Keratinocyte (primary cell): ENCODE results near the gene NUMB. TPM values are rescaled to one million over a fixed set of nuclear protein-coding genes. Genes with fewer than 3 reads are reported as not detected.

Source experiments
- DNase-seq: peaks from one replicate; pipeline ENCODE4 v3.0.0-alpha.2; 2011; ENCODE audit warnings: low read depth, missing footprints, low spot score
- FAIRE-seq: peaks from 2 replicates; lab custom pipeline; 2011; peaks lifted over from hg19 to GRCh38; lab: Jason Lieb, UNC
- H2AFZ ChIP-seq: 2 replicates; pipeline ENCODE4 v1.6.0; 2012; ENCODE audit warnings: low read length, control low read depth, inconsistent platforms; ENCODE audit not compliant: control insufficient read depth
- H3K27ac ChIP-seq: 2 replicates; pipeline ENCODE4 v1.5.1; 2011; ENCODE audit warnings: low read length; ENCODE audit not compliant: control insufficient read depth, insufficient read depth
- H3K27me3 ChIP-seq: 3 replicates; pipeline ENCODE4 v1.6.0; 2011; ENCODE audit warnings: low read length; ENCODE audit not compliant: control insufficient read depth, insufficient read depth; ENCODE audit errors: extremely low read depth
- H3K36me3 ChIP-seq, 2 experiments: 2 replicates in 1 of 2; 3 replicates in 1 of 2; pipeline ENCODE4 v1.5.1; 2011; ENCODE audit warnings: low read length in 2 of 2, mild to moderate bottlenecking in 1 of 2; ENCODE audit not compliant: control insufficient read depth in 2 of 2, insufficient read depth in 2 of 2; ENCODE audit errors: extremely low read depth in 1 of 2
- H3K4me1 ChIP-seq: 3 replicates; pipeline ENCODE4 v1.5.1; 2011; ENCODE audit warnings: low read length; ENCODE audit not compliant: control insufficient read depth, insufficient read depth; ENCODE audit errors: extremely low read depth
- H3K4me2 ChIP-seq: 3 replicates; pipeline ENCODE4 v1.6.0; 2011; ENCODE audit warnings: low read depth, low read length; ENCODE audit not compliant: control insufficient read depth, insufficient read depth; ENCODE audit errors: extremely low read depth
- H3K4me3 ChIP-seq, 3 experiments: fragments of 200-600 bp in 1 of 3; sonication (generic) in 1 of 3; 2 replicates in 2 of 3; 3 replicates in 1 of 3; pipeline ENCODE4 v1.5.1; 2011 to 2016; ENCODE audit warnings: low read length in 3 of 3, mild to moderate bottlenecking in 3 of 3, control low read depth in 2 of 3, inconsistent platforms in 1 of 3, low read depth in 1 of 3, mixed read lengths in 1 of 3, mixed run types in 1 of 3, moderate library complexity in 1 of 3; ENCODE audit not compliant: control insufficient read depth in 2 of 3, insufficient read depth in 2 of 3; ENCODE audit errors: extremely low read depth in 1 of 3
- H3K79me2 ChIP-seq: 2 replicates; pipeline ENCODE4 v1.6.0; 2012; ENCODE audit warnings: low read length; ENCODE audit not compliant: control insufficient read depth, insufficient read depth
- H3K9ac ChIP-seq: 3 replicates; pipeline ENCODE4 v1.6.0; 2011; ENCODE audit warnings: low read length; ENCODE audit not compliant: control insufficient read depth, insufficient read depth; ENCODE audit errors: extremely low read depth
- H3K9me1 ChIP-seq: 3 replicates; pipeline ENCODE4 v1.6.0; 2011; ENCODE audit warnings: low read length; ENCODE audit not compliant: control insufficient read depth, insufficient read depth; ENCODE audit errors: extremely low read depth
- H3K9me3 ChIP-seq: 2 replicates; pipeline ENCODE4 v1.5.1; 2012; ENCODE audit warnings: low read depth, low read length; ENCODE audit not compliant: control insufficient read depth
- H4K20me1 ChIP-seq: 3 replicates; pipeline ENCODE4 v1.6.0; 2011; ENCODE audit warnings: low read length; ENCODE audit not compliant: control insufficient read depth, insufficient read depth; ENCODE audit errors: extremely low read depth
- CTCF ChIP-seq, 3 experiments: IDR thresholded peaks in 1 of 3; conservative IDR thresholded peaks in 1 of 3; optimal IDR thresholded peaks in 1 of 3; 2 replicates in 2 of 3; 3 replicates in 1 of 3; pipeline versions ENCODE3 to v1.5.1; 2011; ENCODE audit warnings: low read length in 3 of 3, mild to moderate bottlenecking in 3 of 3, moderate library complexity in 2 of 3, control low read depth in 1 of 3, inconsistent platforms in 1 of 3; ENCODE audit not compliant: insufficient read depth in 2 of 3; ENCODE audit errors: extremely low read depth in 1 of 3
- EZH2 ChIP-seq: IDR thresholded peaks from one replicate; pipeline ENCODE4 v1.6.1; 2012; ENCODE audit warnings: inconsistent platforms, mild to moderate bottlenecking, low read length, moderate library complexity
- dilution Hi-C: fragments of 300-500 bp; cut with MboI; formaldehyde crosslinking; loops from one replicate; pipeline ENCODE4 v1.7.0; 2020; ENCODE audit warnings: low sequenced_read_pairs; ENCODE audit not compliant: extremely low pct_ligation_motif_present
- polyA plus RNA-seq, 5 experiments: library from polyadenylated mRNA; depleted of rRNA in 3 of 5; stranded (reverse) in 3 of 5; stranded (forward) in 1 of 5; unstranded in 1 of 5; fragments of >200 nt; gene quantifications; 1 replicate in 1 of 5; 2 replicates in 3 of 5; 3 replicates in 1 of 5; pipeline versions ENCODE4 v1.2.1 to v1.2.3, GENCODE V29; 2011 to 2012; ENCODE audit warnings: missing spikeins in 2 of 5, low read depth in 1 of 5, low replicate concordance in 1 of 5

The NUMB gene
- polyA plus RNA-seq, 1 donor (not counting 4 experiments of a cell fraction or from before 2014, with no cell fraction given) = 110 TPM

- Histone ChIP-seq H3K9me1 (no peaks in the 10 kb centered on the region), H3K27ac (no peak overlapping the region), H4K20me1 (no peaks in the 10 kb centered on the region), H2AFZ (no peak overlapping the region), H3K36me3 (no peaks in the 10 kb centered on the region), H3K4me3 (no peak overlapping the region), H3K4me2 (no peak overlapping the region), H3K79me2 (no peaks in the 10 kb centered on the region), H3K9me3 (no peaks in the 10 kb centered on the region), H3K27me3 (no peaks in the 10 kb centered on the region), H3K9ac (no peak overlapping the region), H3K4me1 (no peaks in the 10 kb centered on the region)
- DNase-seq (no peak), FAIRE-seq (no peak)
- dilution Hi-C loops = no loop called here
- no peak for TF ChIP-seq EZH2
- no peak for TF ChIP-seq CTCF (optimal IDR thresholded peaks at IDR 0.05 in 1 of 3, IDR thresholded peaks at IDR 0.05 in 1 of 3, conservative IDR thresholded peaks at IDR 0.05 in 1 of 3; ENCODE audit: extremely low read depth in 1 of 3, insufficient read depth in 2 of 3, low read length in 3 of 3)
Measured at GRCh38 chr14:73313151-73313550, 145.2 kb downstream of the NUMB start.

GRCh38 chr14:73312687-73313086, 145.7 kb downstream of the NUMB start:
- no peak overlapping the region for H2AFZ ChIP-seq
- no peaks in the 10 kb centered on the region for H3K79me2 ChIP-seq
- FAIRE-seq (no peak), DNase-seq (no peak)
- dilution Hi-C loops = no loop called here
- no peaks in the 10 kb centered on the region for H3K36me3 ChIP-seq
- no peak overlapping the region for H3K9ac ChIP-seq
- no peaks in the 10 kb centered on the region for H3K27me3 ChIP-seq
- H3K4me2 ChIP-seq = no peak overlapping the region
- H4K20me1 ChIP-seq = no peaks in the 10 kb centered on the region
- no peaks in the 10 kb centered on the region for H3K9me1 ChIP-seq
- no peaks in the 10 kb centered on the region for H3K9me3 ChIP-seq
- H3K4me1 ChIP-seq = no peaks in the 10 kb centered on the region
- TF ChIP-seq CTCF (optimal IDR thresholded peaks at IDR 0.05 in 1 of 3, IDR thresholded peaks at IDR 0.05 in 1 of 3, conservative IDR thresholded peaks at IDR 0.05 in 1 of 3; ENCODE audit: extremely low read depth in 1 of 3, insufficient read depth in 2 of 3, low read length in 3 of 3) = no peak
- no peak for TF ChIP-seq EZH2
- no peak overlapping the region for H3K4me3 ChIP-seq
- no peak overlapping the region for H3K27ac ChIP-seq
